ENCODE data around the gene NFATC4. TPM values are rescaled to one million over a fixed set of nuclear protein-coding genes. Genes with fewer than 3 reads are reported as not detected.

Gene NFATC4
- total RNA-seq, 2 donors from 2014 or later, result 24.8 to 34.1 TPM

- H3K27ac Mint-ChIP-seq, result no peak overlapping the region
These were observed 35.5 kb downstream of the NFATC4 start for GRCh38 chr14:24403294-24403998.

GRCh38 chr14:24404814-24405213, 36.8 kb downstream of the NFATC4 start:
- no peak overlapping the region for H3K27ac ChIP-seq (ENCODE audit: low read depth, low read length)
- peaks cover 1% of the 10 kb centered on the region for H3K36me3 Mint-ChIP-seq (ENCODE audit: low read depth)
- WGBS, 2 experiments (ENCODE audit: insufficient coverage in 1 of 2, insufficient read length in 1 of 2), result 76% methylated on average over 4 of the region's 4 CpGs; no CpG with 5 or more reads in 1 of the 2 experiments
- H3K9ac ChIP-seq (ENCODE audit: extremely low read depth, low read length, poor library complexity, severe bottlenecking), result no peak overlapping the region
- H3K27ac Mint-ChIP-seq, result no peak overlapping the region
- H3K9me3 ChIP-seq (ENCODE audit: control insufficient read depth, low read length), result no peaks in the 10 kb centered on the region
- peaks cover 37% of the 10 kb centered on the region for H3K4me1 Mint-ChIP-seq
- no peaks in the 10 kb centered on the region for H3K9me3 Mint-ChIP-seq
- H3K4me3 ChIP-seq (ENCODE audit: low read length), result no peak overlapping the region
- no peak for DNase-seq
- no peak for TF ChIP-seq CTCF (conservative IDR thresholded peaks at IDR 0.05)
- no peaks in the 10 kb centered on the region for H3K27me3 ChIP-seq (ENCODE audit: control insufficient read depth, insufficient read depth, low read length, poor library complexity, severe bottlenecking)
- H3K4me1 ChIP-seq (ENCODE audit: control insufficient read depth, insufficient read depth, low read length), result peaks cover 3% of the 10 kb centered on the region
- no peak overlapping the region for H3K4me3 Mint-ChIP-seq
- H3K36me3 ChIP-seq (ENCODE audit: control insufficient read depth, insufficient read depth, low read length), result no peaks in the 10 kb centered on the region
- peaks cover 5% of the 10 kb centered on the region for H3K27me3 Mint-ChIP-seq (ENCODE audit: insufficient read depth)

More at GRCh38 chr14:24403294-24403998, 35.5 kb downstream of the NFATC4 start:
- Histone ChIP-seq H3K9me3 (ENCODE audit: control insufficient read depth, low read length) (no peaks in the 10 kb centered on the region), H3K4me3 (ENCODE audit: low read length) (no peak overlapping the region), H3K4me1 (ENCODE audit: control insufficient read depth, insufficient read depth, low read length) (peaks cover 3% of the 10 kb centered on the region), H3K27me3 (ENCODE audit: control insufficient read depth, insufficient read depth, low read length, poor library complexity, severe bottlenecking) (no peaks in the 10 kb centered on the region), H3K9ac (ENCODE audit: extremely low read depth, low read length, poor library complexity, severe bottlenecking) (no peak overlapping the region), H3K36me3 (ENCODE audit: control insufficient read depth, insufficient read depth, low read length) (no peaks in the 10 kb centered on the region), H3K27ac (ENCODE audit: low read depth, low read length) (no peak overlapping the region)
- H3K4me1 Mint-ChIP-seq, result peaks cover 41% of the 10 kb centered on the region
- DNase-seq, result no peak
- TF ChIP-seq CTCF (conservative IDR thresholded peaks at IDR 0.05), result no peak
- WGBS, 2 experiments (ENCODE audit: insufficient coverage in 1 of 2, insufficient read length in 1 of 2), result 86 to 95% methylated on average over 7 of the region's 7 CpGs
- no peak overlapping the region for H3K4me3 Mint-ChIP-seq
- peaks cover 5% of the 10 kb centered on the region for H3K27me3 Mint-ChIP-seq (ENCODE audit: insufficient read depth)
- peaks cover 1% of the 10 kb centered on the region for H3K36me3 Mint-ChIP-seq (ENCODE audit: low read depth)
- H3K9me3 Mint-ChIP-seq, result no peaks in the 10 kb centered on the region

GRCh38 chr14:24406416-24406815, 38.4 kb downstream of the NFATC4 start:
- no peak for DNase-seq
- H3K27me3 ChIP-seq (ENCODE audit: control insufficient read depth, insufficient read depth, low read length, poor library complexity, severe bottlenecking), result no peaks in the 10 kb centered on the region
- Mint-ChIP-seq H3K4me3 (no peak overlapping the region), H3K27me3 (ENCODE audit: insufficient read depth) (peaks cover under 1% of the 10 kb centered on the region), H3K9me3 (no peaks in the 10 kb centered on the region), H3K36me3 (ENCODE audit: low read depth) (peaks cover 1% of the 10 kb centered on the region), H3K4me1 (peaks cover 33% of the 10 kb centered on the region), H3K27ac (no peak overlapping the region)
- 92 to 93% methylated on average over 6 of the region's 6 CpGs for WGBS, 2 experiments (ENCODE audit: insufficient coverage in 1 of 2, insufficient read length in 1 of 2)
- no peak overlapping the region for H3K27ac ChIP-seq (ENCODE audit: low read depth, low read length)
- TF ChIP-seq CTCF (conservative IDR thresholded peaks at IDR 0.05), result no peak
- no peak overlapping the region for H3K4me3 ChIP-seq (ENCODE audit: low read length)
- no peaks in the 10 kb centered on the region for H3K9me3 ChIP-seq (ENCODE audit: control insufficient read depth, low read length)
- H3K9ac ChIP-seq (ENCODE audit: extremely low read depth, low read length, poor library complexity, severe bottlenecking), result no peak overlapping the region
- no peaks in the 10 kb centered on the region for H3K36me3 ChIP-seq (ENCODE audit: control insufficient read depth, insufficient read depth, low read length)
- H3K4me1 ChIP-seq (ENCODE audit: control insufficient read depth, insufficient read depth, low read length), result no peaks in the 10 kb centered on the region
